GM21528 (cell line): Measurements from ENCODE around the gene GHR.

Source experiments
- ATAC-seq: cut with Tn5 transposase; IDR thresholded peaks from one replicate; pipeline ENCODE4 v1.9.1; 2021; ENCODE audit warnings: mild to moderate bottlenecking, moderate library complexity; ENCODE audit not compliant: unreplicated experiment, low FRiP score

The GHR gene

DNA sequence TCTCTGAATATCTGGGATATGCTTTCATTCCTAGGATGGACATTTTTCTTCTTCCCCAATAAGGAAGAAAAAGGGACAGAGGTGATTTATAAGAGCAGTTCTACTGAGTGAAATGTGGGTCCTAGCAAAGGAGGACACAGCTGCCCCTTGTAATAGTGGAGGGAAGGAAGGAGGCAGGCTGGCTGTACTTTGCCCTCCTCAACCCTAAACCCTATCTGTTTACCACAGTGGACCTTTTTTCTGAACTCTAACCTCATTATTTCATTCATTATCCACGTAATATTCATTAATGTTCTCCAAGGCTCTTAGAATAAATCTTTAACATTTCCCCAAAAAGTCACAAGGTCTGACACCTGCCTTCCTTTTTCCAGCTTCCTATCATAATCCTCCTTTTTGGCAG is 37.8 kb downstream of the GHR start:
- no peak for ATAC-seq

GRCh38 chr5:42461507-42461906 is 38.3 kb downstream of the GHR start:
- ATAC-seq = no peak

- no peak for ATAC-seq
These were observed 38.8 kb downstream of the GHR start for GRCh38 chr5:42462083-42462482.

- ATAC-seq = no peak
These were observed 44.3 kb downstream of the GHR start for GRCh38 chr5:42467572-42467971.

- ATAC-seq = no peak
These were observed 44.8 kb downstream of the GHR start for GRCh38 chr5:42467981-42468524.

DNA sequence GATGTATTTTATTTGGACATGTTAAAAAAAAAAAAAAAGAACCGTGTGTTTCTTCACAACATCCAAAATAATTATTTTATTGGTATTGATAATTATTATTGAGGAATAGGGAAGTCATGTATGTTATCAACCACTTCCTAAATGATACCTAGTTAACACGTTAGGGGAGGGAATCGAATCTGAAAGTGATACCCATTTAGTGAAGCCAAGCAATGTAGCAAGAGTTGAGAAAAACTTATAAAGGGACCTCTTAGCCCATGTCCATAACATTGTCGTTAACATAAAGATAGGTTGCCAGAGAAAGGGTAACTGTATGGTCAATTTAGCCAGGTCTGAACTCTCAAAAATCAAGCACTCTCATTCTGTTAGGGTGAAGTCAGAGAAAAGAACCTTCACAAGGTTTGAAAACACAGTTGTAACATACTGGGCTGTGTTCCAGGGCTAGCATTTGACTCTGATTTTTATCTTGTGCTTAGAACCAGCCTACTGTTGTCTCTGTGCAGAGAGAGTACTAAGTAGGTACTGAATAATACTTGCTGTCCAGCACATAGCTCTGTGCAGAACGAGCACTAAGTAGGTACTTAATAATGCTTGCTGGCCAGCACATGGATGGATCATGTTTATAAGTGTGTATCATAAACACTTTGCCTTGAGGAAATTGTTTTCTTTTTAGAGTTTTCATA is 60.4 kb downstream of the GHR start:
- ATAC-seq = peak; percentile 87

DNA sequence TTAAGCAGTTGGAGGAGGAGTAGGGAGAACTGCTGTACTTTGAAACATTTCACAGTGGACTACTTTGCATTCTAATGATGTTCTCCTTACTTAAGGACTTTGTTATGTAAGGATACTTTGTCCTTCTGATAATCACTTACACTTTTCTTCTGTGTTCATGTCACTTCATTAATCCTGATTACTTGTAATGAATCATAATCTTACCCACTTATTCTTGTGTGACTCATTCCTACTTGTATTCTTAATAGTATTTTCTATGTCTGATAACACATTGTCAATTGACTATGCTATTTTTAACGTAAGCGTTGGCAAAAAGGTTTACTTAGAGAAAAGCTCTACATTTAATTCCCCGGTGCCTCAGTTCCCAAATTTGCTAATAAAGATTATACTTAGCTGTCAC is 63.8 kb downstream of the GHR start:
- no peak for ATAC-seq

DNA sequence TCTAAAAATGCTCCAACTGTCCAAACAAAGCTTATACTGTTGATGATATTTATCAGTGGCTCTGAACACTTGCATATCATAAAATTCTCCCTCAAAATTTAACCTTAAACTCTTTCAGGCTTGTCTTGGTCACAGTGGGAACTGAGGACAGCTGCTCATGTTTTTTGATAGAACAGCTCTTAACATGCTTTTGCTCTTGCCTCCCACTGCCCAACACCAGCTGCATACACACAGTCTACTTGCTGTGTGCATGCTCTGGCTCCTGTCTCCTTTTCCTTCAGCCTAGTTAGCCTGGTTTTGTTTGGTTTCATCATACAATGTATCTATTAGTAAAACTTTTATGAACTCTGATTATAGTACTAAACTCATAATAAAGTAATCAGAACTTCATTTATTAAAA is 64.6 kb downstream of the GHR start:
- no peak for ATAC-seq

GRCh38 chr5:42490831-42491230 is 67.6 kb downstream of the GHR start:
- no peak for ATAC-seq

GRCh38 chr5:42491699-42492098 is 68.5 kb downstream of the GHR start:
- ATAC-seq = no peak

GRCh38 chr5:42492974-42493373 is 69.7 kb downstream of the GHR start:
- ATAC-seq = no peak

DNA sequence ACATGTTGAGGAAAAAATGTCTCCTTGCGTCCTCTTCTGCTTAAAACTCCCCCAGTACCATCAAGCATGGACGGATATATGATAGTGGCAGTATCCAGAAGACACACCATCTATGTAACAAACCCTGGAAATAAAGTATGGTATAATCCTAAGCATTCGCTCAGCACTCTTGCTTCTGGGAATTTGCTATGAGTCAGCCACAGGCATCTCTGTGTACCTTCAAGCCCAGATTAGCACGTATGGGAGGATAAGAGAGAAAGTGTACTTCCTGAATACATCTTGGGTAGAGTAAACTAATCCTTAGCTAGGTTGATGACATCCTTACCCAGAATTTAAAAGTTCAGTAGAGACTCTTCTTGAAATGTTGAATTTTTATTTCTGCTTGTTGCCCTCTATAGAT is 71.2 kb downstream of the GHR start:
- no peak for ATAC-seq

DNA sequence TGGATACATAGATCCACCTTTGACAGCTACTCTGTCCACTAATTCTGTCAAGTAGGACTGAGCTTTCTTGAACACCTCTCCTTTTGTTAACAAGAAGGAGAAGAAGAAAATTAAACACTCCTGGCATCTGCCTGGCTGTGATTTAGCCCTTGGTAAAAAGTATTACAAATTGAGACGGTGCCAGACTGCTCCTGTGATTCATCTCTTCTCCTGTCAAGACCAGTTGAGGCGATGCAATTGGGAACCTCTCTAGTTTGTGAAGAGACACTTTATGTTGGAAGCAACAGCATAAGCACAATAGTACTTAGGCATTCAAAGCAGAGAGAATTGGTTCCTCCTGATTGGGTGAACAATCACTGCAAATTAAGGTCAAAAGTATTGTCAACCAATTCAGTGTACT is 72.7 kb downstream of the GHR start:
- no peak for ATAC-seq

DNA sequence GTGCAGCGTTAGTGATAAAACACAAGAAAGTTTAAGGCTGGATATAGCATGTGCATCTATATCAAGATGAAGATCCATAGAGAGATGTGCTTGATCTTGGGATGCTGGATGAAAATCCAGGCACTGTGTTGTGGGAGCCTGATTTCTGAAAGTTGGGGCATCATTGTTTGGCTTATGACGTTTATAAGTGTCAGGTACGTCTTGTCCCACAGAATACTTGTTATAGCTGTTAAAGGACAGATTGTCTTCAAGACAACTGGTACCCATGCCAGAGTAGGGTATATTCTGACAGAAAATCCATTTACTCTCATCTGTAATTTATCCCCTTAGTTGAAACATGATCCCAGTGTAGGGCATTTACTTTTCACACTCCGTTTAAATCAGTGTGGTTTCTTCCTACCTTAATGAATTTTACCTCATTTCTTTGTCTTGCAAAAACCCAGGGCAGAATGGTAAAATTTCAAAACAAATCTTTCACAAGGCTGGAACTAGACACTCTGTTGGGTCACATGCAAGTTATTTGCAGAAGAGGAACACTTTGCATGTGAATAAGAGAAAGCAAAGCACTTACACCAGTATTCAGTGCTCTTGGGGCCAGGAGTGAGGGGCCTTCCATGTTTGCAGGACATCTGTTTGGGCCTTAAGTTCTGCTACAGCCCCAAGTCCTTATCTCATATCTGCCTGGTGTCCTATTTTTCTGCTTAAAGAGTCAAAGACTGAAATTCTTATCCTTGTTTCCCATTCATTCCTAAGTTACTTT is 73.3 kb downstream of the GHR start:
- no peak for ATAC-seq

DNA sequence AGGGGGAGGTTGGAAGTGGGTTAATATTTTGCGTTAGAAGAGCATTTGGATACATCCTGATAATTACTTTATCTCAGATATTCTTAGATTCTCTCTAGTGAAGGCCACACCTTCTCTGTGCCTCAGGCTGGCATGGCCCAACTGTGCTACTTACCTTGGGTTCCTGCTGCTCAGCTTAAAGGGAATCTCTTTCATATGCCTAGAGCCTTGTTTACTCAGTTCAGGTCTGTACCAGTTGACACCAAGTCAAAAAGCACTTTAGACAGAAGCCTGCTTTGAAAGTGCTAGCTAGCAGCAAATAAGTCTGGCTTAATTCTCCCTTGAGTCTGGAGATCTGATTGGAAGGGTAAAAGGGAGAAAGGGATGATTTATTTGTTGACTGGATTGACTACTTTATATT is 74.8 kb downstream of the GHR start:
- no peak for ATAC-seq

DNA sequence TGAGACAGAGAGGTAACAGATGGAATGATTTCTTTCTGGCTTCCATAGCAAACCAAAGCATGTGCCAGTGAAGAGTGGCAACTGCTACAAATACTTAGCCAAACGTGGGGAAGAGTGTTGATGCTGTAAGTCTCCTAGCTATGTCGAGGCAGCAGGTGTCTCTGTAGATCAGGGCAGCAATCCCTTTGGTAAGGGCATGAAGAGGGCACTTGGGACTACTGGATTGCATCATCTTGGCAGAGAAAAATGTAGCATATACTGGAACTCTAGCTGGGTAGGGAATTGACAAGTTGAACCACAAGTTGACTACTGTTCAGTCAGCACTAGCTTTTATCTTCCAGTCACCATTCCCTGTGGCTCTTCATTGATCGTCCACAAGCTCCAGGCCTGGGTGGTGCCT is 75.8 kb downstream of the GHR start:
- ATAC-seq = no peak

DNA sequence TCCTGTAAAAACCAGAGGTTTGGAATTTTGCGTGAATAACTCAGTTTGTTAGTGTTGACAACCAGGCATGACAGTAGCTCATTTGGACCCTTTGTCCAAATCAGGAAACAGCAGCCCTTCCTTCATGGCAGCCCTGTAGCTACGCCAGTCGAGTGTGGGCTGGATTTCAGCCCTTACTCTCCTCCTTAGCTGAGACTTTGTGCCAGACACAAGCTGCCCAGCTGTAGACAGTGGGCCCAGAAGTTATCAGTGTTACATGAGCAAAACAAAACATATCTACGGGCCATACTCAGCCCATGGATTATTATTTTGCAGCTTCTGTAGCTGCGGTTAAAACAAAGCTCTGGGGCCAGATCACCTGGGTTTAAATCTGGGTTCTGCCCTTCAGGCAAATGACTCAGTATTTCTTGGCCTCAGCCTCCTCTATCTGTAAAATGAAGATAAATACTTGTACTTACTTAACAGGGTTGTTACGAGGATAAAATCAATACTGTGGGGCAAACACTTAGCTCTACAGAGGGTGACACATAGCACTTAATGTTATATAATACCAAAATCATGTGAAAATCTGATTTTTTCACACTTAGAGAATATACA is 76.9 kb downstream of the GHR start:
- no peak for ATAC-seq

DNA sequence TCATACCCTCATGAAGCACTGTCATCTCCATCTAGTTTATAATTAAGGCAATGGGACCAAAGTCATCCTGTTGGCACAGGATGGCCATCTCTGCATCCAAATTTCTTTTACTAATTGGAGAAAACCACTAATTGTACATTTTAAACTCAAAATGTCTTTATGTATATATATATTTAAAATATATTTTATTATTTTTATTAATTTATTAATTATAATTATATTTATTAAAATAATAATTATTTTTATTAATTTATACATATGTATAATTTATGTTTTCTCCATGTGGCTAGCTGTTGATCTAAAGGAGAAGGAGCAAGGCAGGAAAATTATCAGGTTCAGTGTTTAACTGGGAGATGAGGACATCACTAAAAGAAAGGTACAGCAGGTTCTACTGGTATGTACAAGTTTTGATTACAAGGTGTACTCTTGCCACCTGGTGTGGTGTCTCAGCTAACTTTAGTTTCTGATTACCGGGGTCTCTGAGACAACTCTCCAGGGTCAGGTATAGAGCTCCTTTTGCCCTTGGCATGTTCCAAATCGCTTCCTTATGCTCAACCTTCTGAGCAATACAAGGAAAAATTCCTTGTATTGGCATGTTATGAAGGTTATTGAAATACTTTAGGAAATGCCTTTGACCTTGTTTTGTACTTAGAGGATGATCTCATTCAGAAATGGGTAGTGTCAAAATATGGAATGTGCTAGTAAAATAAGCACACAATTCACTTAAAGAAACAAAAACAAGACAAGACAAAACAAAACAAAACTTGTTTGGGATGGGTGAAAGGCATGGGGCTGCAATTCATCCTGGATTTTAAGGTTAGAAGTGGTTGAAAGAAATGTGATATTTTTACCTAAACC is 79.6 kb downstream of the GHR start:
- no peak for ATAC-seq

DNA sequence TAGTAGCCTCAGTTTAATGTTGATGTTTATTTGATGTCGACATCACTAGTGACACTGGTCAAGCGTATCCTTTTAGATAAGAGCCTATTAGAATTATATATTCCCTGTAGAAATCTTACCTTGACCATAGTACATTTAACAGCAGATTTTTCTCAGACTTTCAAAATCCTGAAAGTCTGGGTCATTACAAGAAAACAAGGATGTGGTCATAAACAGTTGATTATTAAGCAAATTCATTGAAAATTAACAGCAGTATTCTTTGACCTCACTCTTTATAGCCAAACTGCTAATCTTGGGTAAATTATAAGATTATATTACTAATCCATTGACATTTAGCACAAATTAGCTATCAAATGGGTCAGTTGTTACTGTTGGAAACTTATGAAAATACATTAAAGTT is 83.4 kb downstream of the GHR start:
- ATAC-seq = no peak

DNA sequence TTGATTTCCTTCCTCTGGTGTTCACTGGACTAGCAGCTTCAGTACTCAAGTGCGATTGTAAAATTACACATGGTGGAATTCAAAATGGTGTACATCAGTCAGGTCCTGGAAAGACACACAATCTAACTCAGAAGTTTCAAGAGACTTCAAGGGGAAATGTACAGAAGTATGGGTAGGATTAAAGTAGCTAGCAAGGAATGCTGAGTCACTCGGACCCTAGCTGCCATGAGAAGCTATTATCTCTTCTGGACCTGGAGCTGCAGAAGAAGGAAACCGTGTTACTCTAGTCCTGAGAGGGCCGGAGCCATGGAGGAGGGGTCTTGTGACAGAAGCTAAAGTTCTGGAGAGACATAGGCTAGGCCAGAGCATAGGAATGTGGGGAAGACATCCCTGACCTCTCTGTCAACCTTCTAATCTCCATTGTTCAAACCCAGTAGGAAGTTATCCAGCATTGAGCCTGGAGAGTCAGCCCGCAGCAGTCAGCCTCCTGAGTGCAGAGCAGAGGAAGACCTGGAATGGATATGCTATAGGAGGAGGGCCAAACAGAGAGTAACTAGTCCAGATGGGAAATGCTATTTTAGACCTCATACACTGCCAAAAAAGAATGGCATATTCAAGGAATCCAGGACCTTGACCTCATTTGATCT is 84.3 kb downstream of the GHR start:
- no peak for ATAC-seq
